Measurements from ENCODE around the gene PPP1R9B. TPM values are rescaled to one million over a fixed set of nuclear protein-coding genes. Genes with fewer than 3 reads are reported as not detected.

Gene PPP1R9B
- total RNA-seq, 1 experiment from 2014 or later = 112 TPM

GRCh38 chr17:50109207-50109606, 41.3 kb downstream of the PPP1R9B start:
- H2AFZ ChIP-seq (ENCODE audit: low read depth, low read length, poor library complexity, severe bottlenecking) = no peak overlapping the region
- CTCF ChIA-PET = interaction anchor here (2.5 to 3.2 kb wide), 2 partner anchors 8 to 15 kb away, joined by 7 to 15 read pairs; no protein-coding TSS in a partner anchor

More at GRCh38 chr17:50109207-50109606, 41.3 kb downstream of the PPP1R9B start:
- Histone ChIP-seq H3K27ac (ENCODE audit: low read depth, low read length) (no peak overlapping the region), H3K27me3 (ENCODE audit: insufficient read depth, low read length) (no peaks in the 10 kb centered on the region), H3K9me2 (ENCODE audit: insufficient read depth) (no peaks in the 10 kb centered on the region), H3K36me3 (ENCODE audit: control insufficient read depth in 1 of 2, insufficient read depth in 2 of 2, low read length in 2 of 2) (peaks cover 0 to 5% of the 10 kb centered on the region in 2 experiments; a peak in 1 of 4 replicates), H3K79me2 (ENCODE audit: insufficient read depth, low read length) (no peaks in the 10 kb centered on the region), H3K9me3 (ENCODE audit: control insufficient read depth in 1 of 2, insufficient read depth in 1 of 2, low read depth in 1 of 2, low read length in 2 of 2) (no peaks in the 10 kb centered on the region), H3K9ac (ENCODE audit: low read length) (no peak overlapping the region), H3K4me1 (ENCODE audit: control insufficient read depth in 1 of 2, insufficient read depth in 2 of 2, low read length in 2 of 2) (peaks cover 0 to 9% of the 10 kb centered on the region in 2 experiments; a peak in 1 of 4 replicates), H4K20me1 (ENCODE audit: insufficient read depth) (no peaks in the 10 kb centered on the region), H3K4me3 (replicated peaks in 1 of 2; ENCODE audit: low read depth in 1 of 2, low read length in 2 of 2) (no peak overlapping the region), H3K4me2 (ENCODE audit: low read length) (no peak overlapping the region)
- RAD21 ChIA-PET (ENCODE audit: low non-redundant PET in 1 of 2, low total read pairs in 2 of 2, uncharacterized antibody in 2 of 2, unreplicated experiment in 2 of 2) = no interaction called here
- intact Hi-C loops (cut with micrococcal nuclease) = no loop called here
- POLR2A ChIA-PET = no interaction called here
- no peak for TF ChIP-seq TCF7L2 (IDR thresholded peaks at IDR 0.05; ENCODE audit: borderline replicate concordance, extremely low read depth, insufficient read depth, insufficient read length)
- TF ChIP-seq ZFX (IDR thresholded peaks at IDR 0.05) = no peak
- no peak for TF ChIP-seq FOSL1 (IDR thresholded peaks at IDR 0.05; ENCODE audit: low read depth)
- no peak for TF ChIP-seq CTCF (IDR thresholded peaks at IDR 0.05 in 2 of 3, conservative IDR thresholded peaks at IDR 0.05 in 1 of 3; ENCODE audit: borderline replicate concordance in 1 of 3, insufficient read depth in 1 of 3, low read depth in 2 of 3, low read length in 2 of 3)
- no peak for TF ChIP-seq ZBTB33 (IDR thresholded peaks at IDR 0.05; ENCODE audit: extremely low read depth, insufficient replicate concordance, low read length)
- no peak for TF ChIP-seq RAD21 (IDR thresholded peaks at IDR 0.05; ENCODE audit: low read depth)
- no peak for TF ChIP-seq JUND (IDR thresholded peaks at IDR 0.05)
- no peak for TF ChIP-seq EZH2 (IDR thresholded peaks at IDR 0.05)
- TF ChIP-seq ZNF274 (IDR thresholded peaks at IDR 0.05; ENCODE audit: low read depth, low read length) = no peak
- TF ChIP-seq YY1 (IDR thresholded peaks at IDR 0.05; ENCODE audit: extremely low read depth, insufficient replicate concordance, low read depth, low read length) = no peak
- TF ChIP-seq EGR1 (IDR thresholded peaks at IDR 0.05; ENCODE audit: low read depth) = no peak
- TF ChIP-seq CEBPB (IDR thresholded peaks at IDR 0.05; ENCODE audit: low read depth) = no peak
- DNase-seq (ENCODE audit: low read depth, low spot score) = no peak
- no TSS peak for BruUV-seq (replicated peaks)
- no peak for ATAC-seq

Data from HCT116 (cell line).